Fibroblast of villous mesenchyme (primary cell): Measurements from ENCODE around the gene REEP1. TPM values are rescaled to one million over a fixed set of nuclear protein-coding genes. Genes with fewer than 3 reads are reported as not detected.
A peak's percentile ranks its signal among the peaks of the same experiment; 100 is the strongest.

Source experiments
- DNase-seq: peaks from one replicate; pipeline ENCODE4 v3.0.0-alpha.2; 2010; ENCODE audit warnings: low read depth
- H3K4me3 ChIP-seq: 2 replicates; pipeline ENCODE4 v1.5.1; 2011; ENCODE audit warnings: low read depth, mild to moderate bottlenecking, low read length
- total RNA-seq: library from RNA; depleted of rRNA; stranded (reverse); fragments of >200 nt; gene quantifications from 2 replicates; pipeline ENCODE4 v1.2.3, GENCODE V29; 2012
- TF ChIP-seq, protein P1 (sequence below): IDR thresholded peaks from 2 replicates; pipeline ENCODE4 v1.5.1; 2012; ENCODE audit warnings: low read depth, mild to moderate bottlenecking, low read length; ENCODE audit not compliant: insufficient read depth

REEP1 gene
- total RNA-seq, 1 donor, result under 0.01 TPM

DNA sequence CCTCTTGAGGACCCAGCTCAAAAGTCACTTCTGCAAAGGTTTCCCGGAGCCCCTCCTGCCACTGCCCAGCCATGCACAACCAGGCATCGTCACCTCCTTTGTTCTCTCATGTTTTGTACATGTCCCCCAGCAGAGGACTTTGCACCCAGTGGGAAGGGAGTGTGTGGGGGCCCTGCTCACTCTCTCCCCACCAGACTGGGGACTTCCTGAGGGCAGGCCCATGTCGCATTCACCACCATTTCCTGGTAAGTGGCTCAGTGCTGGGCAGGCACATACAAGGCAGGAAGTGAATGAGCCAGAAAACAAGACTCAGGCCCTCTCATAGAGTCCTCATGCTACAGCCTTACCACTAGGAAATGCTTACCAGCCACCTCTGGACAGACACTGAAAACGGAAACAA lies 119.3 kb downstream of the REEP1 start:
- TF ChIP-seq, protein P1, sequence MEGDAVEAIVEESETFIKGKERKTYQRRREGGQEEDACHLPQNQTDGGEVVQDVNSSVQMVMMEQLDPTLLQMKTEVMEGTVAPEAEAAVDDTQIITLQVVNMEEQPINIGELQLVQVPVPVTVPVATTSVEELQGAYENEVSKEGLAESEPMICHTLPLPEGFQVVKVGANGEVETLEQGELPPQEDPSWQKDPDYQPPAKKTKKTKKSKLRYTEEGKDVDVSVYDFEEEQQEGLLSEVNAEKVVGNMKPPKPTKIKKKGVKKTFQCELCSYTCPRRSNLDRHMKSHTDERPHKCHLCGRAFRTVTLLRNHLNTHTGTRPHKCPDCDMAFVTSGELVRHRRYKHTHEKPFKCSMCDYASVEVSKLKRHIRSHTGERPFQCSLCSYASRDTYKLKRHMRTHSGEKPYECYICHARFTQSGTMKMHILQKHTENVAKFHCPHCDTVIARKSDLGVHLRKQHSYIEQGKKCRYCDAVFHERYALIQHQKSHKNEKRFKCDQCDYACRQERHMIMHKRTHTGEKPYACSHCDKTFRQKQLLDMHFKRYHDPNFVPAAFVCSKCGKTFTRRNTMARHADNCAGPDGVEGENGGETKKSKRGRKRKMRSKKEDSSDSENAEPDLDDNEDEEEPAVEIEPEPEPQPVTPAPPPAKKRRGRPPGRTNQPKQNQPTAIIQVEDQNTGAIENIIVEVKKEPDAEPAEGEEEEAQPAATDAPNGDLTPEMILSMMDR, result no peak
- H3K4me3 ChIP-seq, result no peak overlapping the region
- DNase-seq, result no peak

GRCh38 chr2:86216575-86217555 lies 120.6 kb downstream of the REEP1 start:
- peak overlapping the region; percentile 46 for H3K4me3 ChIP-seq
- DNase-seq, result peak; percentile 33
- TF ChIP-seq, protein P1, result no peak

DNA sequence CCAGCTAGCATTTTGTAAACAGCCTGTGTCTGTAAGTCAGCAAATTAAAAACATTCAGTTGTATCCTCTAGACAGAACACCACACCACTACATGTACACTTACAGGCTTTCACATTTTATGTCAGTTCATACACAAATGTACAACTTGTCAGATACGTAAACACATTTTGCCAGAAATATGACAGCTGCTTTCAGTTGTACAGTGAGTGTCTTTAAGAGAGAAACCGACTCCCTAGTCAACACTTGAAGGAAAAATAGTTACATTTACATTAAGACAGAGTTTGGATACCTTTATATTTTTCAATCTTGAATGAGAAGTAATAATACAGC lies 123.0 kb downstream of the REEP1 start:
- TF ChIP-seq, protein P1, result no peak

DNA sequence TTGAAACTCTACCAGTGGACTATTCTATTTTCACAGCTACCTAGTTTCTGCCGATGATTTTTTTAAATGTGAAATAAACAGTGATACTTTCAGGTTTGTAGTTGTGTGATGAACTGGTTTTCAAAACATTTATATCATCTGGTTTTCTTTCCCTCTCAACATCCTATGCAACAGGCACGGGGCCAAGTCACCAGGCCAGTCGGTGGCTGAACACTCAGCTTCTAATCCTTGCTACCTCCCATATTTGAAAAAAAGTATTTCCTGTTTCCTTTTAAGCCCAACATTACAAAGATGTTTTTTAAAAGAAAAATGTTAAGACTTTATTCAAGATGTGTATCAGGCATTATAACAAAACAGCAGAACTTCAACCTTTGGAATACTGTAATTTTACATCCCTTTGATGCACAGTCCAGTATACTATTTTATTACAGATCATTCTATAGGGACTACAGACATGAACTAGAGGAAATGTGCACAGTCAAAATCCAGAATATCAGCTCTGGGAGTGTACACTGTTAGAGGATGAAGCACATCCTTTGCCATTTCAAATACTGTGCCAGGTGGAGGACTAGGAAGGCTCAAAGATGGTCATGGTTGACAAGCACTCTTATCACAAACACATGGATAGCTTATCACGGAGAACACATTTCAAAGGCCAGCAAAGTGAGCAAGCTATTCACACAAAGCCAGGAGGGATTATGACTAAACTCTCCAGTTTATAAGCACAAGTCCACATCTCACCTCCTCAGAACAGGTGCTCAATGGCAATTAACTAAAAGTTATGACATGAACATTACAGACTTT lies 123.5 kb downstream of the REEP1 start:
- TF ChIP-seq, protein P1, result no peak
- DNase-seq, result no peak
- H3K4me3 ChIP-seq, result no peak overlapping the region

More for the DNA sequence above, 123.0 kb downstream of the REEP1 start:
- DNase-seq, result no peak
- H3K4me3 ChIP-seq, result no peak overlapping the region

DNA sequence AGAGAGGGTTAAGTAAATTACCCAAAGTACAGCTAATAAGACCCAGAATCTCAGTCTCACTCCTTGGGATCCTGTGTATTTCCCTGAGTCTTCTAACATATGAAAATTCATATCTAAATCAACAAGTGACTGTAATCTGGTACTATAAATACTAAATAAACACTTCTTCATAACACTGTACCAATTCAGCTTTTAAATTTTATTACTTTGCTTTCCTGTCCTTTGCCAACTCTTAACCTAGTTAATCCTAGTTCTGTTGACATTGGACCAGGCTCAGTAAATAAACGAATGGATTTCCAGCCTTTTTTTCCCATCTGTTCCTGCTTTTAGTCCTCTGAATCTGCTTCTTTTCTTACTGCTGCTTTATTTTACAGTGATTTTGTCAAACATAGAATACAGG lies 124.4 kb downstream of the REEP1 start:
- no peak for DNase-seq
- TF ChIP-seq, protein P1, result no peak

DNA sequence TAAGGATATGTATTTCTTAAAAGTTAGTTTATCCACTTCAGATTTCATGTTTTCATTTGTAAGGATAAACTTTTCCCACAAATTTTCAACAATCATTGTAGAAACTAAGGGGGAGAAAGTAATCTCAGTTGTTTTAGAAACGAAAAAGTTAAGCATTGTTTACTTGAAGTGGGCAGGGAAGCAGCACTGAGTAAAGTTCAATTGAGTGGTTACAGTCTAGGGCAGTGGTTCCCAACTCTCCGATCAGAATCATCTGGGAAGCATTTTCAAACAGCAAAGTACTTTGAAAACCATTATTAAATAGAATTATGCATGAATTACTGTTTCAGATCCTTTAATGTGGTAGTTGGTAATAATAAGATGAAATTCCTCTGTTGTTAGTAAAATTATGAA lies 125.6 kb downstream of the REEP1 start:
- TF ChIP-seq, protein P1, result no peak
- DNase-seq, result no peak
- no peak overlapping the region for H3K4me3 ChIP-seq

More for the DNA sequence above, 124.4 kb downstream of the REEP1 start:
- H3K4me3 ChIP-seq, result no peak overlapping the region
